ENCODE data around the gene SLC25A12.

SLC25A12 gene

DNA sequence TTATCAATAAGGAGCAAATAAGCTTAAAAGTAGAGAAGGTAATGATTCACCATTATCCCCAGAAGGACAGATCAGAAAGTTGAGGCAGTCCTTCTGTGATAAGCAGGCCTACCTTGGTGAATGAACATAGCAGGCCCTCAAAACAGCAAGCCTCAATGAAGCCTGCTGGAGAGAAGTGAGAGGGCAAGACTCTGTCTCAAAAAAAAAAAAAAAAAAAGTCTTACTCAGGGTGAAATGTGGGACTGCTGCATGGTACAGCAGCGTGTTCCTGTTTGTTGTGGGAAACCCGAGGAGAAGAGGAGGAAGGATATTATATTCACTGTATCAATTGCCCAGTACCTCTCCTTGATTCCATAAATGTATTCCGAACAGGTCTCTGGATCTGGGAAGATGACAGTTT is 19.5 kb upstream of the SLC25A12 start:
- Histone ChIP-seq H2AFZ (ENCODE audit: low read length) (no peak overlapping the region), H3K9ac (ENCODE audit: low read length) (no peak overlapping the region)

GRCh38 chr2:171910494-171910893 is 16.4 kb upstream of the SLC25A12 start:
- Histone ChIP-seq H3F3A (ENCODE audit: insufficient read depth, low read length) (no peaks in the 10 kb centered on the region), H2AFZ (ENCODE audit: low read length) (no peak overlapping the region), H3K9ac (ENCODE audit: low read length) (no peak overlapping the region), H3K79me2 (ENCODE audit: low read length) (no peaks in the 10 kb centered on the region), H3K4me1 (ENCODE audit: low read length) (no peaks in the 10 kb centered on the region), H3K9me2 (replicated peaks; ENCODE audit: insufficient read depth, low read length) (no peaks in the 10 kb centered on the region), H3K27ac (ENCODE audit: low read length) (no peak overlapping the region), H3K36me3 (replicated peaks; ENCODE audit: insufficient read depth, low read length) (no peaks in the 10 kb centered on the region), H3K9me3 (replicated peaks; ENCODE audit: insufficient read depth, low read length) (no peaks in the 10 kb centered on the region), H3K4me3 (ENCODE audit: low read length) (no peak overlapping the region), H3K27me3 (replicated peaks; ENCODE audit: insufficient read depth, low read length) (no peaks in the 10 kb centered on the region), H3K4me2 (ENCODE audit: low read depth, low read length) (no peak overlapping the region), H4K20me1 (ENCODE audit: insufficient read depth, low read length) (no peaks in the 10 kb centered on the region)
- DNase-seq, result no peak
- TF ChIP-seq, protein P1, sequence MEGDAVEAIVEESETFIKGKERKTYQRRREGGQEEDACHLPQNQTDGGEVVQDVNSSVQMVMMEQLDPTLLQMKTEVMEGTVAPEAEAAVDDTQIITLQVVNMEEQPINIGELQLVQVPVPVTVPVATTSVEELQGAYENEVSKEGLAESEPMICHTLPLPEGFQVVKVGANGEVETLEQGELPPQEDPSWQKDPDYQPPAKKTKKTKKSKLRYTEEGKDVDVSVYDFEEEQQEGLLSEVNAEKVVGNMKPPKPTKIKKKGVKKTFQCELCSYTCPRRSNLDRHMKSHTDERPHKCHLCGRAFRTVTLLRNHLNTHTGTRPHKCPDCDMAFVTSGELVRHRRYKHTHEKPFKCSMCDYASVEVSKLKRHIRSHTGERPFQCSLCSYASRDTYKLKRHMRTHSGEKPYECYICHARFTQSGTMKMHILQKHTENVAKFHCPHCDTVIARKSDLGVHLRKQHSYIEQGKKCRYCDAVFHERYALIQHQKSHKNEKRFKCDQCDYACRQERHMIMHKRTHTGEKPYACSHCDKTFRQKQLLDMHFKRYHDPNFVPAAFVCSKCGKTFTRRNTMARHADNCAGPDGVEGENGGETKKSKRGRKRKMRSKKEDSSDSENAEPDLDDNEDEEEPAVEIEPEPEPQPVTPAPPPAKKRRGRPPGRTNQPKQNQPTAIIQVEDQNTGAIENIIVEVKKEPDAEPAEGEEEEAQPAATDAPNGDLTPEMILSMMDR (IDR thresholded peaks at IDR 0.05; ENCODE audit: low read length), result no peak
- TF ChIP-seq EZH2 (optimal IDR thresholded peaks at IDR 0.05; ENCODE audit: low read depth, low read length) (no peak), EZH2phosphoT487 (IDR thresholded peaks at IDR 0.05; ENCODE audit: low read length) (no peak)

More for the DNA sequence above, 19.5 kb upstream of the SLC25A12 start:
- Histone ChIP-seq H3K9me2 (replicated peaks; ENCODE audit: insufficient read depth, low read length) (no peaks in the 10 kb centered on the region), H3K36me3 (replicated peaks; ENCODE audit: insufficient read depth, low read length) (no peaks in the 10 kb centered on the region), H3K9me3 (replicated peaks; ENCODE audit: insufficient read depth, low read length) (no peaks in the 10 kb centered on the region), H3K4me3 (ENCODE audit: low read length) (no peak overlapping the region), H3K27ac (ENCODE audit: low read length) (no peak overlapping the region), H3K79me2 (ENCODE audit: low read length) (no peaks in the 10 kb centered on the region), H3K27me3 (replicated peaks; ENCODE audit: insufficient read depth, low read length) (no peaks in the 10 kb centered on the region), H3K4me1 (ENCODE audit: low read length) (no peaks in the 10 kb centered on the region), H3K4me2 (ENCODE audit: low read depth, low read length) (no peak overlapping the region), H3F3A (ENCODE audit: insufficient read depth, low read length) (no peaks in the 10 kb centered on the region), H4K20me1 (ENCODE audit: insufficient read depth, low read length) (no peaks in the 10 kb centered on the region)
- DNase-seq, result no peak
- no peak for TF ChIP-seq EZH2 (optimal IDR thresholded peaks at IDR 0.05; ENCODE audit: low read depth, low read length)
- TF ChIP-seq, protein P1 (IDR thresholded peaks at IDR 0.05; ENCODE audit: low read length), result no peak
- no peak for TF ChIP-seq EZH2phosphoT487 (IDR thresholded peaks at IDR 0.05; ENCODE audit: low read length)

DNA sequence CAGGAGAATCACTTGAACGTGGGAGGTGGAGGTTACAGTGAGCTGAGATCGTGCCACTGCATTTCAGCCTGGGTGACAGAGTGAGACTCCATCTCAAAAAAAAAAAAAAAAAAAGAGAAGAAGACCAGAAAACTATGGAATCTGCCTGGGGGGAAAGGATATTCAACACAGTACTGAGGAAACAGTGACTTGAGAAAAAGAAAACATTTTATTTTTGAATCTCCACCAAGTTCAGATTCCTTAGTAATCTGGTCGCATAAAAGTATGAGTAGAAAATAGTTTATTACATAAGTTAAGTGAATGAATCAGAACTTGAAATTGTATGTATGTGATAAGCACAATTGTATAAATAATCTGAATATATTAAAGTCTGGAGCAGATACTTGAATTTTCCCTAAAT is 15.2 kb upstream of the SLC25A12 start:
- Histone ChIP-seq H3K4me3 (ENCODE audit: low read length) (no peak overlapping the region), H3K4me2 (ENCODE audit: low read depth, low read length) (no peak overlapping the region)

More for the DNA sequence above, 15.2 kb upstream of the SLC25A12 start:
- Histone ChIP-seq H3K79me2 (ENCODE audit: low read length) (no peaks in the 10 kb centered on the region), H4K20me1 (ENCODE audit: insufficient read depth, low read length) (no peaks in the 10 kb centered on the region), H3K27me3 (replicated peaks; ENCODE audit: insufficient read depth, low read length) (no peaks in the 10 kb centered on the region), H3K9me3 (replicated peaks; ENCODE audit: insufficient read depth, low read length) (no peaks in the 10 kb centered on the region), H3K27ac (ENCODE audit: low read length) (no peak overlapping the region), H3K9me2 (replicated peaks; ENCODE audit: insufficient read depth, low read length) (no peaks in the 10 kb centered on the region), H3K9ac (ENCODE audit: low read length) (no peak overlapping the region), H2AFZ (ENCODE audit: low read length) (no peak overlapping the region), H3K4me1 (ENCODE audit: low read length) (no peaks in the 10 kb centered on the region), H3K36me3 (replicated peaks; ENCODE audit: insufficient read depth, low read length) (no peaks in the 10 kb centered on the region), H3F3A (ENCODE audit: insufficient read depth, low read length) (no peaks in the 10 kb centered on the region)
- no peak for DNase-seq
- no peak for TF ChIP-seq EZH2 (optimal IDR thresholded peaks at IDR 0.05; ENCODE audit: low read depth, low read length)
- TF ChIP-seq, protein P1 (IDR thresholded peaks at IDR 0.05; ENCODE audit: low read length), result no peak
- TF ChIP-seq EZH2phosphoT487 (IDR thresholded peaks at IDR 0.05; ENCODE audit: low read length), result no peak
